ENCODE results near the gene CYRIA.

CYRIA gene

GRCh38 chr2:16660114-16660513, 5.5 kb downstream of the CYRIA start:
- DNase-seq, result no peak
- peaks cover 13% of the 10 kb centered on the region for H3K4me1 Mint-ChIP-seq

GRCh38 chr2:16658076-16658739, 7.4 kb downstream of the CYRIA start:
- H3K27ac Mint-ChIP-seq, result no peak overlapping the region
- DNase-seq (no peak), ATAC-seq (no peak)
- H3K27me3 Mint-ChIP-seq, result peaks cover 45% of the 10 kb centered on the region
- H3K4me1 Mint-ChIP-seq, result no peaks in the 10 kb centered on the region
- no peaks in the 10 kb centered on the region for H3K9me3 Mint-ChIP-seq
- H3K4me3 Mint-ChIP-seq, result no peak overlapping the region

More at GRCh38 chr2:16660114-16660513, 5.5 kb downstream of the CYRIA start:
- ATAC-seq, result no peak
- Mint-ChIP-seq H3K9me3 (no peaks in the 10 kb centered on the region), H3K4me3 (no peak overlapping the region), H3K27ac (no peak overlapping the region), H3K27me3 (peaks cover 65% of the 10 kb centered on the region)

GRCh38 chr2:16657671-16658070, 8.0 kb downstream of the CYRIA start:
- H3K9me3 Mint-ChIP-seq, result no peaks in the 10 kb centered on the region
- no peak overlapping the region for H3K27ac Mint-ChIP-seq
- no peak overlapping the region for H3K4me3 Mint-ChIP-seq
- H3K4me1 Mint-ChIP-seq, result no peaks in the 10 kb centered on the region
- DNase-seq, result no peak
- H3K27me3 Mint-ChIP-seq, result peaks cover 40% of the 10 kb centered on the region
- no peak for ATAC-seq

GRCh38 chr2:16656784-16657391, 8.7 kb downstream of the CYRIA start:
- Mint-ChIP-seq H3K27me3 (peaks cover 32% of the 10 kb centered on the region), H3K4me3 (no peak overlapping the region), H3K4me1 (no peaks in the 10 kb centered on the region), H3K27ac (no peak overlapping the region), H3K9me3 (no peaks in the 10 kb centered on the region)
- no peak for ATAC-seq
- no peak for DNase-seq

DNA sequence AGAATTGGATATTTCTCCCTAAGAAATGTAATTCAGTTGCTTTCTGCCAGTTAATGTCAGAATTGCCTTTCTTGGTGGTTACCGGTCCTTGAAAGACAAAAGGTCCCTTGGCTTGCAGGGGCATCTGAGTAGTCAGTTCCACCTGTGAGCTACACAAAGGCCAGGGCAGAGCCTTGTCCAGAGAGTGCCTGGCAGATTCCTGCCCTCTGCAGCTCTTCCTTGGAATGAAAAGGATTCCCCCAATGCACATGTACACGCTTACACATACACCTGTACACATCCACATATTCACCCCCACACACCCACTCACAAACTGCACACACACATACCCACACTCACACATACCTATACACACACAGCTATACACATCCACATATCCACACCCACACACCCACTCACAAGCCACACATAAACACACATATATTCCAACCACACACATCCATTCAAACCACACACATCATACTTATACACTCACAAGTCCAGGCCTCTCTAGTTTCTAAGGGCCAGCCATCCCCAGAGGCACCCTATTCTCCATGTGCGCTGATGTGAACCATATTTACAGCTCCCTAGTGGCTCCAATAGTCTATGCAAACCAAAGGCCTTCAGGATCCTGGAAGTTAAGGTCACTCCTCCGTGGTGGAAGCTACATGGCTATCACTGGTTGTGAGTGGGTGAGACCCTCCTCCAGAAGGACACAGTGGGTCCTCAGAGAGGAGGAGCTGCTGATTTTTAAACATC, 9.6 kb downstream of the CYRIA start:
- Mint-ChIP-seq H3K4me1 (no peaks in the 10 kb centered on the region), H3K4me3 (no peak overlapping the region), H3K27me3 (peaks cover 26% of the 10 kb centered on the region), H3K9me3 (no peaks in the 10 kb centered on the region), H3K27ac (peak overlapping the region in 1 of 2 donors; percentile 66)
- DNase-seq, result no peak
- ATAC-seq, result no peak

- Mint-ChIP-seq H3K27ac (no peak overlapping the region), H3K4me1 (no peaks in the 10 kb centered on the region), H3K27me3 (peaks cover 24% of the 10 kb centered on the region), H3K4me3 (no peak overlapping the region), H3K9me3 (no peaks in the 10 kb centered on the region)
- DNase-seq (no peak), ATAC-seq (no peak)
Observed at GRCh38 chr2:16655445-16655837, 10.2 kb downstream of the CYRIA start.

DNA sequence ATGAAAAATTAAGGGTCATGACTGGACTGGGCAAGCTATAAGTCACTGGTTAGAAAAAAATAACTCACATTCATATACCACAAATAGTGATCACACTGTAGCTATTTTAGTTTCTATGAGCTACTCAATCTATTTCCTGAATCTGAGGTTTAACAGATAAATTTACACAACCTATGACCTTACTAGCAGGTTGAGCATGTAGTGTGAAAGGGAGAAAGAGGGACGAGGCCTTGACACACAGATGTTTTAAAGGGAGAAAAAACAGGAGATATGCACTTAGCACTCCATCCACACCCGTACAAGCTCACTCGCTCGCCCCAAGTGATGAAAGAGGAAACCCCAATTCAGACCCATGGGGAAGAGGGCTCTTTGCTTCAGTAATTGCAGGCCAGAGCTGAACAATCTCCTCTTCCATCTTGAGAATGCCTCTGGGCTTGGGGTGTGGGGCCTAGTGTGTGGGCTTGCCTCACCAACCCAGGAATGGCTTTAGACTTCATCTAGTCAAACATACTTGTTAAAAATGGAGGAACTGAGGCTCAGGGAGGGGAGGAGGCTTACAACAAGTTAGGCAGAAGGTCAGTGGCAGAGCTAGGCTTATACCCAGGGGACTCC, 10.7 kb downstream of the CYRIA start:
- H3K27ac Mint-ChIP-seq, result no peak overlapping the region
- peaks cover 24% of the 10 kb centered on the region for H3K27me3 Mint-ChIP-seq
- no peaks in the 10 kb centered on the region for H3K9me3 Mint-ChIP-seq
- H3K4me1 Mint-ChIP-seq, result no peaks in the 10 kb centered on the region
- no peak for DNase-seq
- H3K4me3 Mint-ChIP-seq, result no peak overlapping the region
- no peak for ATAC-seq

DNA sequence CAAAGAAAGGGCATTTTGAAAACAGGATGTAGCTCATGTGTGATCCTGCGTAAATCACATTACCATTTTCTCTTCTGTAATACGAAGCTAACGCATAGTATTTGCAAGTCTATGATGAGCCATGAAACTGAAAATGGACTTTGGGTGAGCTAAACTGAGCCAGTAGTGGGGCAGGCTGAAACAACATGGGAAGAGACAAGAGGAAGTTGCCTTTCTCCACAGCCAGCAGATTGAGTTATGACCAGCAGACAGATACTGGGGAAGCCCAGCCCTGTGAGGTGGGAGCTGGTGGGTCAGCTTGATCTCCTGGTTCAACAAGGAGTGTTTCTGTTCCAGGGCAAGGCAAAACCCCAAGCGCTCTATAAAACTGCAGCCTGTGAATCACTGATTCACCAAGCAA, 11.8 kb downstream of the CYRIA start:
- H3K4me1 Mint-ChIP-seq, result no peaks in the 10 kb centered on the region

GRCh38 chr2:16653083-16653375, 12.6 kb downstream of the CYRIA start:
- peaks cover 9% of the 10 kb centered on the region for H3K27me3 Mint-ChIP-seq
- DNase-seq, result no peak
- H3K4me1 Mint-ChIP-seq, result no peaks in the 10 kb centered on the region
- no peaks in the 10 kb centered on the region for H3K9me3 Mint-ChIP-seq
- H3K27ac Mint-ChIP-seq, result no peak overlapping the region
- H3K4me3 Mint-ChIP-seq, result no peak overlapping the region
- no peak for ATAC-seq

More for the DNA sequence above, 11.8 kb downstream of the CYRIA start:
- no peak overlapping the region for H3K4me3 Mint-ChIP-seq
- no peak for DNase-seq
- ATAC-seq, result no peak
- H3K9me3 Mint-ChIP-seq, result no peaks in the 10 kb centered on the region
- peaks cover 16% of the 10 kb centered on the region for H3K27me3 Mint-ChIP-seq
- H3K27ac Mint-ChIP-seq, result no peak overlapping the region

DNA sequence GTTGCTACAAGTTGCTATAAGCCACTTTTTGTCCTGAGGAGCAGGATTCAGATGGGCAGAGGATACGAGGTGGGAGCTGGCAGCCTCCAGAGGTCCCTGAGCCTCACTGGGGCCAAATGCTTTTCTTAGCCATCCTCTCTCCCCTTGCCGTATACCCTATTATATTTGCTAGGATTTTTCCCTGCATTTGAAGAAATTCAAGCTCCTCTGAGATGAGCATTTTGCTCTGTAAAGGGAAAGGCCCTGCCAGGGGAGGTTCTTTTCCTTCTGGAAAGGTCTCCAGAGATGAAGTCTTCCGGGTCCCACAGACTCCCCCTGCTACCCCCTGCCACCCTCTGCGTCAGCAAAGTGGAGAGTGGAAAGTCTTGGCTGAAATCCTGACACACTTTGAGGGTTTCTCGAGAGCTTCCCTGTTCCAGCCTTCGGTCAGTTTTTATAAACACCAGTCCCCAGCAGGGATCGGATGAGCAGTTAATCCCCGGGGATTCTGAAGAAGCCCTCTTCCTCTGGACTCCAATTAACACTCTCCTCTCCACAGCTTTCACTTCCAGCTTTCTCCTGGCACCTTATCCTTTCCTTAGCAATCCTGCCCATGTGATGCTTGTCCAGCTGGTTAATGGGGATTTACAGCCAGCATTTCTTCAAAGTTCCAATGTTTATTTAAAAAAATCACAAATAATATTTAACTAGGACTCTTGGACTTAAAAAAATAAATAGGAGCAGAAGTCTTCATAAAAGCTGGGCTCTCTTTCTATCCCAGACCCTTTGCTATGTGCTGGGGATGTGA, 13.1 kb downstream of the CYRIA start:
- Mint-ChIP-seq H3K9me3 (no peaks in the 10 kb centered on the region), H3K4me1 (no peaks in the 10 kb centered on the region), H3K27ac (peak overlapping the region in 1 of 2 donors; percentile 30), H3K4me3 (no peak overlapping the region), H3K27me3 (peaks cover 9% of the 10 kb centered on the region)
- DNase-seq (no peak), ATAC-seq (no peak)

- Mint-ChIP-seq H3K4me3 (no peak overlapping the region), H3K9me3 (no peaks in the 10 kb centered on the region), H3K27me3 (no peaks in the 10 kb centered on the region), H3K27ac (peak overlapping the region in 1 of 2 donors; percentile 44), H3K4me1 (no peaks in the 10 kb centered on the region)
- no peak for ATAC-seq
- no peak for DNase-seq
Observed at GRCh38 chr2:16650287-16651249, 15.1 kb downstream of the CYRIA start.

GRCh38 chr2:16649353-16650286, 16.0 kb downstream of the CYRIA start:
- DNase-seq, result no peak
- no peaks in the 10 kb centered on the region for H3K9me3 Mint-ChIP-seq
- no peak overlapping the region for H3K27ac Mint-ChIP-seq
- peak; percentile 72 for ATAC-seq
- no peaks in the 10 kb centered on the region for H3K27me3 Mint-ChIP-seq
- H3K4me3 Mint-ChIP-seq, result no peak overlapping the region
- no peaks in the 10 kb centered on the region for H3K4me1 Mint-ChIP-seq

- no peaks in the 10 kb centered on the region for H3K9me3 Mint-ChIP-seq
- ATAC-seq (no peak), DNase-seq (no peak)
- H3K27me3 Mint-ChIP-seq, result no peaks in the 10 kb centered on the region
- no peak overlapping the region for H3K4me3 Mint-ChIP-seq
- no peak overlapping the region for H3K27ac Mint-ChIP-seq
- no peaks in the 10 kb centered on the region for H3K4me1 Mint-ChIP-seq
Observed at GRCh38 chr2:16647992-16648617, 17.5 kb downstream of the CYRIA start.

All from stimulated activated naive CD8-positive, alpha-beta T cell treated with anti-CD3 and anti-CD28 coated beads, Interleukin-15, amount 100 ng/mL, for 72 hours (primary cell).